Pons (tissue), 1 donor: ENCODE data around the gene CNTNAP3.
"Not testable (repeated sequence)": the region's sequence is repeated elsewhere in the genome, so short reads cannot be mapped to it uniquely, and the experiment has no call there.

Experiments used
- DNase-seq: peaks from one replicate; pipeline ENCODE4 v3.0.0-alpha.2; 2016; ENCODE audit warnings: low spot score

Gene CNTNAP3

DNA sequence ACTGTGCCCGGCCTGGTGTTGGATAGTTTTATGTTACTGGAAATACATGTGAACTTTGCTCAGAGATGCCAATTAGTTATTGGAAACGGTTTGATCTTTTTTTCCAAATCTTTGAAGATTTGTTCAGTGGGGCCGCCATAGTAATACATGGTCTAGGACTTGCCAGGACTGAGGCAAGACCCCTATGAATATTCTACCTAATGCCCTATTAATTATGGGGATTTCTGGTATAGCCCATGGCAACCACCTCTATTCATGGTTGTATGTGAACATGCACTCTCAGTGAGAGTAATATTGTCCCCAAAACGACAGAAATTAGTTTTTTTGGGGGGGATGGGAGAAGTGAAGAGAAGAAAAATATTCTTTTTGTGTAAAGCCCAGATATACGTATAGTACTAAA lies 220.3 kb downstream of the CNTNAP3 start:
- DNase-seq = not testable (repeated sequence)

GRCh38 chr9:39062966-39063365 lies 225.0 kb downstream of the CNTNAP3 start:
- not testable (repeated sequence) for DNase-seq

DNA sequence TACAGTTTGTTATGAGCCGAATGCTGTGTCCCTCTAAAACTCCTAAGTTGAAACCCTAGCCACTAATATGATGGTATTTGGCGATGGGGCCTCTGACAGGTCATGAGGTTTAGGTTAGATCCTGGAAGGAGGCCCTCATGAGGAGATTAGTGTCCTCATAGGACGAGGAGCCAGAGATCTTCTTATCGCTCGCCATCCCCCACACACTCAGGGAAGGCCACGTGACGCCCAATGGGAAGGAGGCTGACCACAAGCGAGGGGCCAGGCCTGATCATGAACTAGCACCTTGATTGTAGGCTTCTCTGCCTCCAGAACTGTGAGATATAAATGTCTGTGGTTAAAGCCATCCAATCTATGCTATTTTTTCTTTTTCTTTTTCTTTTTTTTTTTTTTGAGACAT lies 233.5 kb downstream of the CNTNAP3 start:
- DNase-seq = not testable (repeated sequence)

- DNase-seq = not testable (repeated sequence)
These were observed 241.1 kb downstream of the CNTNAP3 start for GRCh38 chr9:39046833-39047232.

DNA sequence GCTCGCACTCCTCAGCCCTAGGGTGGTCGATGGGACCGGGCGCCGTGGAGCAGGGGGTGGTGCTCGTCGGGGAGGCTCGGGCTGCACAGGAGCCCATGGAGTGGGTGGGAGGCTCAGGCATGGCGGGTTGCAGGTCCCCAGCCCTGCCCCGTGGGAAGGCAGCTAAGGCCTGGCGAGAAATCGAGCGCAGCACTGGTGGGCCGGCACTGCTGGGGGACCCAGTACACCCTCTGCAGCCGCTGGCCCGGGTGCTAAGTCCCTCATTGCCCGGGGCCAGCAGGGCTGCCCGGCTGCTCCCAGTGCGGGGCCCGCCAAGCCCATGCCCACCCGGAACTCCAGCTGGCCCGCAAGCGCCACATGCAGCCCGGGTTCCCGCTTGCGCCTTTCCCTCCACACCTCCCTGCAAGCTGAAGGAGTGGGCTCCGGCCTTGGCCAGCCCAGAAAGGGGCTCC lies 245.6 kb downstream of the CNTNAP3 start:
- DNase-seq = not testable (repeated sequence)

GRCh38 chr9:39041774-39042173 lies 246.2 kb downstream of the CNTNAP3 start:
- DNase-seq = not testable (repeated sequence)

- not testable (repeated sequence) for DNase-seq
These were observed 248.8 kb downstream of the CNTNAP3 start for GRCh38 chr9:39039148-39039547.

DNA sequence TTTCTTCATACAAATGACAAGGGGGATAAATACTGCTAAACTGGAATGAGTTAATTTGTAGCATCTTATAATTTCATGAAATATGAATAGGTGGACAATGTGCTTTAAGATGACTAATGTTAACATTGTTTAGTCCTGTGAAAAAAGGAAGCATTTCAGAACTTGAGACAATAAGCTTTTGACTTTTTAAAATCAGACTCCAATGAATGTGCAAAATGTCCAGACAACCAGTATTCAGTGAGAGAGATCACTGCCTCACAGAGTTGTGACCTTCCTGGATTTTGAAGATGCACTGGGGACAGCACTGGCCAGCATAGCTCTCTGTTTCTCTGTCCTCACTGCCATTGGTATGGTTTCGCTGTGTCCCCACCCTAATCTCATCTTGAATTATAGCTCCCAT lies 249.7 kb downstream of the CNTNAP3 start:
- DNase-seq = not testable (repeated sequence)

- not testable (repeated sequence) for DNase-seq
These were observed 254.1 kb downstream of the CNTNAP3 start for GRCh38 chr9:39033849-39034248.

- DNase-seq = not testable (repeated sequence)
These were observed 257.6 kb downstream of the CNTNAP3 start for GRCh38 chr9:39030204-39031019.

DNA sequence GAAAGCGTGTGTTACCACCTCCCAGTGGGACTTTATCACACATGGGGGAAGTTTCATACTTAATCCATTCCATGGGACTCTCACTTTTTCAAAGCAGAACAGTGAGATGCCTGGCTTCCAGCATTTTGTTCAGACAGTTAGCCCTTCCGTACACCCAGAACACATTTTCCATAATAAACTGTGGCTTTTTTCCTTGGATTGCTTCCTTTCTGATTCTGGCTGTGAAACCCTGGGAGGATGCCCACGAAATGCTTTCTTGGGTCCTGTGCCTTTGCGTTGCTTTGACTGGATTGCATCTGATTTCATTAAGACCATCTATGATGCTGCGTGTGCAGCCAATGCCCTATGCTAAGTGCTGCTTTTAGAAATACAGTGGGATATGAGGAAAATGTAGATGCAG lies 259.1 kb downstream of the CNTNAP3 start:
- DNase-seq = not testable (repeated sequence)

GRCh38 chr9:39028168-39028567 lies 259.8 kb downstream of the CNTNAP3 start:
- DNase-seq = not testable (repeated sequence)

DNA sequence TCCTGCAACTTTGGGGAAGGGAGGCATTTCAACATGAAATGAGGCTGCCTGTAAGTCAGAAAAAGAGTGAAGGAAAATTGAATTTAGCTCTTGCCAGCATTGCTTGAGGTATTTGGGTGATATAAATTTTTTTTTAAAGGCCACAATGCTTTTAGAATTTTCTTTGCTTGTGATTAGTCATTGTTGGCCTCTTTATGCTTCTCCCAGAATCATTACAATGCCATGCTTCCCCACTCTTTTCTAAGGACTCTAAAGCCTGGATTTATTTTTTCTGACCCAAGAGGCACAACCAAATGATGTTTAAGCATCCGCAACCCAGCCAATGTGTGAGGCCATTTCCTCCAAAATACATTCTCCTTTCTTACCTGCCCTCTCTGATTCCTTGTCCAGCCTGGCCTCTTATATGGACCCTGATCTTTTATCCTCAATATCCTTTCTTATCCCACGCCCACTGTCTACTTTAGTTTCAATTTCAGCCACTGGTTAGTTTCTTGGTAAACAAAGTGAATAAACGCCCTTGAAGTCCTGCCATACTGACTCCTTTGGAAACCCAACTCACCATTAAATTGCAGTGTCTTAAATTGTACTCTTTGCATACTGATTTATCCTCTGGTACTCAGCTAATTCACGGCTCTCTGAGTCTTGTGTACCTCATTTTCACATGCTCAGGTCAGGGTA lies 261.9 kb downstream of the CNTNAP3 start:
- DNase-seq = not testable (repeated sequence)
